Suppressor macrophage treated with lipopolysaccharide for 4 hours (primary cell): ENCODE results near the gene IL7R.
A peak's percentile ranks its signal among the peaks of the same experiment; 100 is the strongest.
"Not testable (repeated sequence)": the region's sequence is repeated elsewhere in the genome, so short reads cannot be mapped to it uniquely, and the experiment has no call there.

ENCODE experiments used
- DNase-seq: peaks from one replicate; pipeline ENCODE4 v3.0.0-alpha.2; 2020

Gene IL7R

DNA sequence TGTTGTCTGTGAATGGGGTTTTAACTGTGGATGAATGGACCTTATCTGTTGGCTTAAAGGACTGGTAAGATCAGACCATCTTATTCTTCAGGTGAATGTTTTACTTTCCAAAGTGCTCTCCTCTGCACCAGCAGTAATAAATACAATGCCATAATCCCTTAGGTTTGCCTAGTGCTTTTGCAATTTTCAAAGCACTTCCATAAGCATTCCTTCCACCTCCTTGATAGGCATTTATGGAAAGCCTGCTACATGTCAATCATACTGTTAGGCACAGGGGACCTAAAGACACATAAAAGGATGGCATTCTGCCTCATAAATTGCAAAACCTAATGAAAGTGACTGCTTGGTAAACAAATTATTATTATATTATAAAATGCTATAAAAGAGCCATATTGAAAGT is 21.4 kb downstream of the IL7R start:
- DNase-seq: no peak

DNA sequence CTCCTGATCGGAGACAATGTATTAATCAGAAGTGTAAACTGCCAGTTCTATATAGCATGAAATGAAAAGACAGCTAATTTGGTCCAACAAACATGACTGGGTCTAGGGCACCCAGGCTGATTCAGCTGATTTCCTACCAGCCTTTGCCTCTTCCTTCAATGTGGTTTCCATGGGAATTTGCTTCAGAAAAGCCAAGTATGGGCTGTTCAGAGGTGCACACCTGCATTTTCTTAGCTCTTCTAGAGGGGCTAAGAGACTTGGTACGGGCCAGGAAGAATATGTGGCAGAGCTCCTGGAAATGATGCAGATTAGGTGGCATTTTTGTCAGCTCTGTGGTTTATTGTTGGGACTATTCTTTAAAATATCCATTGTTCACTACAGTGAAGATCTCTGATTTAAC is 22.4 kb downstream of the IL7R start:
- no peak for DNase-seq

DNA sequence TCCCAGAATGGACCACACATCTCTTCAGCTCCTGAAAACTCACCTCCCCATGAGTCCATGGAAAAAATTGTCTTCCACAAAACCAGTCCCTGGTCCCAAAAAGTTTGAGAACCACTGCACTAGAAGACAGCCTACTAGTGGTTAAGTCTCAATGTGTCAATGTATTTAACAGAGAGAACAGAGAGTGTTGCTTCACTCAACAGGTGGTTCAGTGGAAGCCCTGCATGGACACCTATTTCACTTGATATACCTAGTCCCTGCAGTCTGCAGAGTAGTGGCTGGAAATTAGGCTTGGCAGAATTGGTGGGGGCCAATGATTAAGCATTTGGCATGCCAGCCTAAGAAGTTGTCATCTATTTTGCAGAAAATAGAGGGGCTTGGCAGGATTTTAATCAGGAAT is 23.0 kb downstream of the IL7R start:
- no peak for DNase-seq

DNA sequence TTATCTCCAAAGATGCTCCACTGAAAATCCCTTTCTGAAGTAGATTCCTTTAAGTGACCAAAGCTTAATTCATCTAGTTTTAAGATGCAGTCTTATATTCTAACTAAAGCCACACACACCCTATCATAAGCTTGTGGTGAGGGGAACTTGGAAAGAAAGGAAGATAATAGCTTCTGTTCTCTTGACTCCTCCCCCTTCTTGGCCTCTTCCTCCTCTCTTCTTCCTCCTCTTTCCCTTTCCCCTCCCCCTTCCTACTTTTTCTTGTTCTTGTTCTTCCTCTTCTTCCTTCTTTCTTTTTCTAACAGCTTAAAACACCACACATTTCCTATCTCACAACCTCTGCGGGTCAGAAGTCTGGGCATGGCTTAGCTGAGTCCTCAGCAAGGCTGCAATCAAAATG is 23.5 kb downstream of the IL7R start:
- no peak for DNase-seq

DNA sequence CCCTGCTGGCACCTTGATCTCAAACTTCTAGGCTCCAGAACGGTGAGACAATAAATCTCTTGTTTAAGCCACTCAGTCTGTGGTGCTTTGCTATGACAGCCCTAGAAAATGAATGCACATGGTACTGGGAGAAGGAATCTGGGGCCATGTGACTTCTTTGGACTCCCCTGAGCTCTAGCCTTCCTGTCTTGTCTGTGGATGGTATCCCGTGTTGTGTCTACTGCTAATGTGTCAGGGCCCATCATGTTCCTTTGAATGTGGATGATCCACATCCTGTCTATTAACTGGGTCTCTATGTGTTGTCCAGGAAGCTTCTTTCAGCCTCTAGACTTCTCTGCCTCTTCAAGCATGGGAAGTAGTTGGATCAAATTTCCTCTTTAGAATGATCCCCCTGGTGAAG is 25.1 kb downstream of the IL7R start:
- DNase-seq: no peak

DNA sequence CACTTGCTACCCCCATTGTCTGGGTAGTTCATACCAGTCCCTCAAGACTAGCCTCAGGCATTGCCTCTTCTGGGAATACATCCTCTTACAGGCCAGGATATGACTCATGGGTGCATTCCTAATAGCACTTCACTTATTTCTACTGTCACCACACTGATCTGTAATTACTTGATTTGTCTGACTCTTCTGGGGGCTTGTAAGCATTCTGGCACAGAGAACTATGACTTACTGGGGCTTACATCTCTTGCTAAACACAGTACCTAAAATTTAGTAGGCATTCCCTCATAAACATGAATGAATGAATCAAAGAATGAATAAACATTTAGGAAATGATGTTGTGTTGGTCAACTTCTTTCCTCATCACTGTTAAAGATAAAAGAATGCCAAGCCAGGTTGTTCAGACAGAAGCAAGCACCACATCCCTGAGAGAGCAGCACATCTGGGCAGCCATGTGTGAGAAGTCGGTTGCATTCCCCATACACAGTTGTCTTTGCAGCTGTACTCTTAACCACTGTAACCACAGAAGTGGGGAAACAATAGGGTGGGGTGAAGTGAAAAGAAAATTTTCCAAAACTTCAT is 27.6 kb downstream of the IL7R start:
- peak; percentile 90 for DNase-seq

DNA sequence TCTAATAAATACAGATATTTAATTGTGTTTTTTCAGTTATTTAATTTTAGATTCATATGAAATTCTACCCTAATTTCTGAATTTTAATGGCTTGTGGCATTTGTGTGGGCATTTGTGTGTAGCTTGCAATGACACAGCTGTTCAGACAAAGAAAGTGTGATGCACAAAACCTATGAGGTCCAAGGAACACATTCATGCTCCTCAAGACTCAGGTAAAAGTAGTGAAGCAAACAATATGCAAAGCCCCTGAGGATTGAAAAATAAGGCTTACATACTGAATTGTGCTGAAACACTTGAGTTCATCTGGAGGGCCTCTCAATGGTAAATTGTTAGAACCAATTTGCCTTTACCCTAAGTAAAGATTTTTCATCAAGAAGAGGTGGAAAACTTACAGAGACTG is 28.1 kb downstream of the IL7R start:
- DNase-seq: no peak

DNA sequence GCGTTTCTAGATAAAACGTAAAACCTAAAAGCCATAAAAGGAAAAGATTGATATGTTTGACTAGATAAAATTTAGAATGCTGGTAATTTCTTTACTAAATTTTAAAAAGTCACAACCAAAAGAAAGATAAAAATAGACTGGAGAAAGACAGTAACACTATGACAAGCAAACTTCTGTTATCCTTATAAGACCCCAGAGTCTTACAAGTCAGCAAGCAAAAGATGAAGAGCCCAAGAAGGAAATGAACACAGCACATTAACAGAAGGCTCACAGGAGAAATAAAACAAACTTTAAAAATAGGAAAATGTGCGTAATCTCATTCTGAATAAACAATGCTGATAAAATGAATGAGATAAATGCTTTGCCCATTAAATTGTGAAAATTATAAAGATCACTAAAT is 29.7 kb downstream of the IL7R start:
- DNase-seq: no peak

DNA sequence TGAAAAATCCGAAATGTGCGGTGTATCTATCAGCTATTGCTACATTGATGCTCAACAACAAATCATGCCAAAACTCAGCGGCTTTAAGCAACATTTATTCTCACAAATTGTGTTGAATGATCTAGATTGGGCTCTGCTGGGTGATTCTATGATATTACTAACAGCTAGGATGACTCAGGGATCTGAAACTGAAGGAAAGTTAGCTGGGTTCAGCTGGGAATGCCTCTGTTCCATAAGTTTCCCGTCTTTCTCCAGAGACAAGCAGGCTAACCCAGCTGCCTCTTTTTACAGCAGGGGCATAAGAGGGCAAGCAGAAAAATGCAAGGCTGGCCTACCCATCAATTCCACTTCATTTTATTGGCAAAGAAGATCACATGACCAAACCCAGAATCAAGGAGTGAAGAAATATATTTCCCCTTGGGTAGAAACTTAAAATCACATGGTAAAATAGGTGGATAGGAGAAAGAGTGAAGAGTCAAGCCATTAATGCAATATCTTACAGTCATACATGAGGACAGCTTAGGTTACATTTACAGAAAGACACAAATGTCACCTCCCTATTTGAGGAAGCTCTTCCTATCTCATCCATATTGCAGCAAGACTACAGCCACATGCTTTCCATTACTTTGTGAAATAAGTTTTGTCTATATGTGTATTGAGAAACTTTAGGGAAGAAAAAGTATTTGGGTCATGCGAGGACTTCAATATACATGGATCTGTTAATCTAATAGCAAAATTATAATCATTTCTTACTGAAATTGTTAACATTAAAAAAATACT is 30.8 kb downstream of the IL7R start:
- DNase-seq: peak; percentile 55

DNA sequence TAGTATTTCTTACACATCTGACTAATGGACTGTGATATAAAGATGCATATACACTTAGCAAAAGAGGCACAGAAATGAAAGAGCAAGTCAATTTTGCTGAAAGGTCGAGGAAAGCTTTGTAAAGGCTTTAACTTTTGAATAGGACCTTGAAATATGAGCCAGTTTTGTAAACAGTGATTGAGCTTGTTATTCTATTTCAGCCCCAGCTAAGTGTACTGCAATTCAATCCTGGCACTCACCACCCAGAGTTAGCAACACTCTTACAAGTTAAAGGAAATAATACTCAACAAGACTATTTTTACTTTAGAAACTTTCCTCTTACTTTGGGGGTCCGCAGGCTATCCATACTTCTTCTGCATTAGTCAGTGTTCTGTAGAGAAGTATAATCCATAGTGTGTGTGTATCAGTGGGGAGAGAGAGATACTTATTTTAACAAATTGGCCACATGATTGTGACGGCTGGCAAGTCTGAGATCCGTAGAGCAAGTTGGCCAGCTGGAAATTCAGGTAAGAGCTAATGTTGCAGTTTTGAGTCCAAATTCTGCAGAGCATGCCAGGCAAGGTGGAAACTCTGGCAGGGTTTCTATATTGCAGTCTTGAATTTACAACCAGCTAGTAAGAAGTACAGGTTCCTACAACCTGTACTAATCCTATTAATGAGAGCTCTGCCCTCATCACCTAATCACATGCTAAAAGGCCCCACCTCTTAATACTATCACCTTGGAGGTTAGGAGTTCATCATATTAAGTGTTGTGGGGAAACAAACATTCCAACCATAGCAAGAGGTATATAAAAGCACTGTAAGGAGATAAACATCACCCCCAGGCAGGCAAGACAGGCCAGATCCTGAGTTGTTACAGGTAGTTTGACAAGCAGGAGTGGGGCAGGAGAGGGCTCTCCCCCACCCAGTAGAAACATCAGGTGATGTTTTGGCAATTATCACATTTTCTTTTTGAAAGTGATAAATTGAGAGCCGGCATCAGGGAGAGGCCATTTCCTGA is 33.6 kb downstream of the IL7R start:
- DNase-seq: no peak

DNA sequence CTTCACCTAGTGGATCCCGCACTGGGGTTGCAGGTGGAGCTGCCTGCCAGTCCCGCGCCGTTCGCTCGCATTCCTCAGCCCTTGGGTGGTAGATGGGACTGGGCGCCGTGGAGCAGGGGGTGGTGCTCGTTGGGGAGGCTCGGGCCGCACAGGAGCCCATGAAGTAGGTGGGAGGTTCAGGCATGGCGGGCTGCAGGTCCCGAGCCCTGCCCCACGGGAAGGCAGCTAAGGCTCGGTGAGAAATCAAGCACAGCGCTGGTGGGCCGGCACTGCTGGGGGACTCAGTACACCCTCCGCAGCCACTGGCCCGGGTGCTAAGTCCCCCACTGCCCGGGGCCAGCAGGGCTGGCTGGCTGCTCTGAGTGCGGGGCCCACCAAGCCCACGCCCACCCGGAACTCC is 36.1 kb downstream of the IL7R start:
- DNase-seq: not testable (repeated sequence)

DNA sequence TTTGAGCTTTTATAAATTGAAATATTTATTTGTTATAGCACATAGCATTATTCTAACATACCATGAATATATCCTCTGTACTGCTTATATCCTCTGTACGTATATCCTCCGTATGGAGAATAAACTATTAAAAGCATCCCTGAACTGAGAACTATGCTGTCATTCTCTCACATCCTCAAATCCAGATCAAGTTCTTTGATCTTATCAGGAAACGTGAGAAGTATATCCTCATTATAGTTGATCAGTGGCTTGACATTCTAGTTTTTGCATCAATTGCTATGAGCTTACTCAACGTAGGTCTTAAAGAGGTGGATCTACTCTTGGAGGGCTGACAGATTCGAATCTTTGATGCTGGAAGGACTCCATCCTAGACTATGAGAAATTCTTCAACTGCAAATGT is 37.4 kb downstream of the IL7R start:
- no peak for DNase-seq

DNA sequence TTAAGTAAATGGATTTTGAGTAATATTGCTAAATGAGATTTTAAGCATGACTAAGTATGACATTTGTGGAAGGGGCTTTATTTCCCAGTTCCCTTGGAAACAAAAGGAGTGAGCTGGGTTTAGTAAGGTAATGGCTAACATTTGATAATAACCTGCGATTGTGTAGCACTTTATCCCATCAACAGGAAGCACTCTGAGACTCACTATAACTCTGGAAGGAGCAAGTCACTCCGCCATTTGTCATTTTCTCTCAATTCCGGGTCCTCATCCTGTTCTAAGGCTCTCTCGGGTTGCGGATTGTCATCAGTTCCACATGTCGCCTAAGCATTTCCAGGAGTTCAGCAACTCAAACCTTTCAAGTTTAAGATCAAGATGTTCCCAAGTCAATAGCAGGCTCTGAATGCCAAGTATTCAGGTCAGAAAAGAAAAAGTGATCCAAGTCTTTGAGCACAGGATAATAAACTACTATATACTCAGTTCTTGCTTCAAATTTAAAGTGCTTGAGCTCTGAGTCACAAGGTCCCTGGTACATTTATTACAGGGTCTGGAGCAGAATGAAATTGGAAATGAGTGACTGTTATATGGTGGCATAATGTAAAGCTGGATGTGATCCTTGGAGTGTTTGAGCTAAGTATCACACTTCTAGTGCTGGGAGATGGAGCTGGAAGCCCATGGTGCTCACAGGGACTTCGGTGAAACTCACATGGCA is 42.4 kb downstream of the IL7R start:
- DNase-seq: no peak

DNA sequence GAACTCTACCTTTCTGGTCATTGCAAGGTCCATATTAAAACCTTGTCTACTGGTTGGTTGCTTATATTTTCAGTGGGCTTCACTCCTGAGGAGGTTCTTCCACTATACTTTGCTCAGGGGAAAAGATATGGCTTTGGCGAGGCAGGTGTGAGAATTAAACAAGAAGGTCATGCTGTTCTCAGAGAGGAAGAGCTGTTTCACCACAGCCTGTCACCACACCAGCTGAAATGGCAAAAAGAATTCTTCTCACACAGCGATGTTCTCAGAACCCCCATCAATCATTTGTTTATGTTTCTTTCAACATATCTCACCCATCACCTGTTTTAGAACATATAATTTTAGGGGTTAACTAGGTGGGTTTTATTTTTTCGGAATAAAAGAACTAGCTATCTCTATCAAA is 43.1 kb downstream of the IL7R start:
- DNase-seq: no peak

DNA sequence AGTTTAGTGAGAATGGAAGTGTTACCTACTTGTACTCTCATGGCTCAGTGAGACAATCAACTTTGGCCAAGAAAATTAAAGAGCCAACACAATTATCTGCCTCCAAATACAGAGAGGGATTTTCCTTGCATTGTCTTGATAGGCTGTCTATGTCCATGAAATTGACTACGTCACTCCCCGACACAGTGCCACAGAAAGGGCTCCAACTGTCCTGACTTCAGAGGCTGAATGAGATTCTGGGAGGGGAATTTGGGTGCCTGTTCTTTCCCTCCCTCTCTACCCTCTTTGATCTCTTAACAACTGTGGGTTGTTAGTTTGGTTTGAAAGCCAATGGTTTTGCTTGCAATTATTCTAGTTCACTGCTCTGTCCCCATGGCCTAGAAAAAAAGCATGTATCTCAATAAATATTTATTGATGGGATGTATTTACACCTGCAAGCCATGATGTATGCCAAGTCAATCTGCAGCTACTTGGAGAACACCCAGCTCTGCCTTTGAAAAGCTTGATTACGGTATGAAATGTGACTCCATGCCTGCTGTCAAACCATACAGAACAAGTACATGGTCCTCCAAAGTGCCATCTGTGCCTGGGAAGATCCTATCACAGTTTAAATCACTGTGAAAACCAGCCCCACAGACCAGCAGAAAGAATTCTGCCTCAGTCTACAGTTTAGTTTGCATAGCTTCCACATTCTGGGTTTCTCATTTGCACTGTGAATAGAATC is 44.4 kb downstream of the IL7R start:
- no peak for DNase-seq

DNA sequence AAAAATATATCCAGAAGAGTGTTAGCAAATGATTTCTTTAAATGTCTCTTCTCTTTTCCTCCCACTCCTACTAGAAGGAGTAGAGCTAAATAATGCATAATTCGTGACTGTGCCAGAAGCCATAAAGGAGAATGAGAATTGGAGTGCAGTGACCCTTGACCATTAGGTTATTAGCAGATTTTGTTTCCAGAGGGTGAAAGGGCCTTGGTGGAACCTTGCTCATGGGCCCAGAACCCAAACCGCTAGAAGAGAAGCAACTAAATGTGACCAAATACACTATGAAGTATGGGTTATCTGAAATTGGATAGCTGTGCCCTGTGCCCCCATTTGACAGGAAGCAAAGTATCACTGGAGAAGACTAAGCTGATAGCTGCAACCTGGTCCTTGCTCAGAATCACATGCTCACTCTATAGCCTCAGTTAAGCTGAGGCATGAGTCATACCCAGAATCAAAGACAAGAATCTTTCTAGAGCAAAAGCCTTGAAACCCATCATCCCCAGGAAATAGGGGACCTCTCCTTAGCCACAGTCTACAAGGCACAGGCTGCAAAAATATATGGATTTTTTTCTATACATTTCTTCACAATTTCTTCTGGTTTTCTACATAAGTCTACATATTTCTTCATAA is 45.5 kb downstream of the IL7R start:
- no peak for DNase-seq

DNA sequence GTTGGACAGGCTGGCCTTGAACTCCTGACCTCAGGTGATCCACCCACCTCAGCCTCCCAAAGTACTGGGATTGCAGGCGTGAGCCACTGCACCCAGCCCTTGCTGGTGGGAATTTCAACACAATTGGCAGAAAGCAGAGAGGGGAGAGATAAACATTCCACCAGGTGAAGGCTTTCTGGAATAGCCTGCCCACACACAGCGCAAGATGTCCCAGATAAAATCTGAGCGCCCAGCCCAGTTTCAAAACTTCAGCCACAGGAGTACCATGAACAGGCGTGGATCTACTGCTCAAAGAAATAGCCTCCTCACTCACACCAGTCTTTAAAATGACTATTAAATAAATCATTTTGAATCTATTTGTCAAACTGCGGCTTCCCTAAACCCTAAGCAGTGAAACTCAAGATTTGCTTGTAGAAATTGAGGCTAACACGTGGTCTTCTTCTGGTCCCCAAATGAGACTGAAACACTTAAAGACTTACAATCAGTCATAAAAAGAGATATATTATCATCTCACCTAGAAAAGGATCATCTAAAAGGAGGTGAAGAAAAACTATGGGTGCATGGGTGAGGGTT is 47.0 kb downstream of the IL7R start:
- no peak for DNase-seq

DNA sequence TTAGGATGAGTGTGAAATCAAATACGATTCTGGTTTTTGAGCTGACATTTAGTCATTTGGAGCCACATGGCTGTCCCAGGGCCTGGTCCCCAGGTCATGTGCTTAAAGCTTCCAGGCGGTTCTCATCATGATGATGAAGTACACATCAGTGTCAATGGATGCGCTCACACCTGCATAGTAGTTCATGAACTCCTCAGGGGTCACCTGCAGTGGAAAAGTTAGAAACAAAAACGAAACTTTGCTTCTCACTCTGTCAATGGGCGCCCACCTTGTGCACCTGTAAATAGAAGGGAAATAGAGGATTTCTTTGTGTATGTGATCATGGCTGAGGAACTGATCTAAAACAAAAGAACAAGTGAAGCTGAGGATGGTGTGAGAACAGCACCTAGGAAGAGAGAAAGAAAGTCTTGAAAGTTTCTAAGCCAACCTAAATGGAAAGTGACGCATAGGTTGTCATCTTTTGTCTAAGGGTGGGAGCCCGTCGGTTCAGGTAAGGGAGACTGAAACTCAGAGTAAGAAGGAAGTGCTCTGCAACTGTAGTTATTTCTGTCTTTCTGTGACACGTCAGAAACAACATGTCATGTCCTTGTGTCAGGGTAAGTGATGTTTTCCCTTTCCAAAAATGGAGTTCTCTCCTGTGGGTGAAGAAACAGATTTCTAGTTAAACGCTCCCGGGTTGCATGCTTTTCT is 47.9 kb downstream of the IL7R start:
- DNase-seq: no peak

DNA sequence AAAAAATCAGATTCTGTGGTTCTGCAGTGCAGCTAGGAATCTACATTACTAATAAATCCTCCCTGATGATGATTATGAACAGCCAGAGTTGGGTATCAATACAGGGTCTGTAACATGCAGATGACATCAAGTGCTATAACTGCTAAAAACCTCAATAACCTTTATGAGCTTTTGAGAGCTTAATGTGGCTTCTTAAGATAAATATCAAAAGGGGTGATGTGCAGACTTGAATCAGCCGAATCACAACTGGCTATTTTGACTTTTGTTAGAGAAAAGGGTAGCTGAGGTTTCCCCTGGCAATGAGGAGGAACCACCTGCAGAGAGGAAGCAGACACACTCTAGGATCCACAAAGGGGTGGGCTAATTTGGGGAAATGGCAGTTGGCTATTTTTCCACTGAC is 51.5 kb downstream of the IL7R start:
- no peak for DNase-seq

DNA sequence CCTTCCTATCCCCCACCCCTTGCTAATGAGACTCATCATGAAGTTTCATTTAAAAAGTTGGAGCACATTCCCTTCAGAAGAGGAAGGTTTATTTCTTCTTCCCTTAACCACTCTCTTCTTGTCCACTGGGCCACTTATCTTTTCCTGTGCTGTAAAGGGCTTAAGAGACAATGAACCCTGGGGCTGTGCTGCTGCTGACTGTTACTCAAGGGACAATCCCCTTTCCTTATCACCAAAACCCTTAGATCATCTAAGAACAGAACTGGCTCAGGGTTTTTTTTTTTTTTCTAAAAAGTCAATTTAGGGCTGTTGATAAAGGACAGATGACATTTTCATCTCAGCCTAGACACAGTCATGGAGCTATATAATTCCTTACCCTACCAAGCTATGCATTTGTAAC is 52.1 kb downstream of the IL7R start:
- no peak for DNase-seq

DNA sequence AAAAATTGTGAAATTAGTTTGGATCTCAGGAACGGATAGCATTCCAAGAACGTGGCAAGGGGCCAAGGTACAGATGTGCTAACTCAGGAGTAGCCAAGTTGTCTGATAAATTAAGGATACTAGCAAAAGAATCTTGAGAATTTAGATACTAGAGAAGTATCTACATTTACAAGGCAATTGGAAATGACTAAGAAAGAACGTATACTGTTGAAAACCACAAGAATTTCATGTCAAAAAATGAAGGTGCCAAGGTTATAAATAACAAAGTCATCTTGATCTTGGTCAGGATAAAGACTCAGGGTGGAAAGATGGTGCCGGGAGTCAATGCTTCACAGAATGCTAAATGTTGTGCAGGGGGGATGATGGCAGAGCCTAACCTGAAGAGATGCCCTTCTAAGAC is 62.5 kb downstream of the IL7R start:
- no peak for DNase-seq
